GM12865 (cell line): Measurements from ENCODE around the gene PPP2R3A.
"Not testable (repeated sequence)": the region's sequence is repeated elsewhere in the genome, so short reads cannot be mapped to it uniquely, and the experiment has no call there.

ENCODE experiments used
- DNase-seq: peaks from one replicate; pipeline ENCODE4 v3.0.0; 2010; ENCODE audit warnings: low read depth
- H3K4me3 ChIP-seq: 2 replicates; pipeline ENCODE4 v1.5.1; 2011; ENCODE audit warnings: mild to moderate bottlenecking, low read depth, low read length, control low read depth
- TF ChIP-seq, protein P1 (sequence below): IDR thresholded peaks from 2 replicates; pipeline ENCODE4 v1.5.1; 2011; ENCODE audit warnings: low read length, control low read depth, low read depth, inconsistent platforms; ENCODE audit not compliant: insufficient read depth; ENCODE audit errors: missing control alignments

Gene PPP2R3A

GRCh38 chr3:136120373-136121348, 155.1 kb downstream of the PPP2R3A start:
- TF ChIP-seq, protein P1, sequence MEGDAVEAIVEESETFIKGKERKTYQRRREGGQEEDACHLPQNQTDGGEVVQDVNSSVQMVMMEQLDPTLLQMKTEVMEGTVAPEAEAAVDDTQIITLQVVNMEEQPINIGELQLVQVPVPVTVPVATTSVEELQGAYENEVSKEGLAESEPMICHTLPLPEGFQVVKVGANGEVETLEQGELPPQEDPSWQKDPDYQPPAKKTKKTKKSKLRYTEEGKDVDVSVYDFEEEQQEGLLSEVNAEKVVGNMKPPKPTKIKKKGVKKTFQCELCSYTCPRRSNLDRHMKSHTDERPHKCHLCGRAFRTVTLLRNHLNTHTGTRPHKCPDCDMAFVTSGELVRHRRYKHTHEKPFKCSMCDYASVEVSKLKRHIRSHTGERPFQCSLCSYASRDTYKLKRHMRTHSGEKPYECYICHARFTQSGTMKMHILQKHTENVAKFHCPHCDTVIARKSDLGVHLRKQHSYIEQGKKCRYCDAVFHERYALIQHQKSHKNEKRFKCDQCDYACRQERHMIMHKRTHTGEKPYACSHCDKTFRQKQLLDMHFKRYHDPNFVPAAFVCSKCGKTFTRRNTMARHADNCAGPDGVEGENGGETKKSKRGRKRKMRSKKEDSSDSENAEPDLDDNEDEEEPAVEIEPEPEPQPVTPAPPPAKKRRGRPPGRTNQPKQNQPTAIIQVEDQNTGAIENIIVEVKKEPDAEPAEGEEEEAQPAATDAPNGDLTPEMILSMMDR, result no peak
- peak; percentile 61 for DNase-seq
- no peak overlapping the region for H3K4me3 ChIP-seq

DNA sequence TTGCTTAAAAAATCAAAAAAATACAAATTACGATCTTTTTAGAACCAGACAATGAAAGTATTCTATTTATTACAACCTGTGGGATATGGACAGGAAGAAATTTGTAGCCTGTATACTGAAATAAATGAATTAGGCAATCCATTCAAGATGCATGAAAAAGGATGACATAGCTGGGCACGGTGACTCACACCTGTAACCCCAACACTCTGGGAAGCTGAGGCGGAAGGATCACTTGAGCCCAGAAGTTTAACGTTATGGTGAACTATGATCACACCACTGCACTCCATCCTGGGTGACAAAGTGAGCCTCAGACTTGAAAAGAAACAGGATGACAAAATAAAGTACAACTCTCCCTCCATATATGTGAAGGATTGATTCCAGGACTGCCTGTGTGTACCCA, 156.5 kb downstream of the PPP2R3A start:
- no peak overlapping the region for H3K4me3 ChIP-seq
- peak; percentile 32 for DNase-seq
- TF ChIP-seq, protein P1, result no peak

DNA sequence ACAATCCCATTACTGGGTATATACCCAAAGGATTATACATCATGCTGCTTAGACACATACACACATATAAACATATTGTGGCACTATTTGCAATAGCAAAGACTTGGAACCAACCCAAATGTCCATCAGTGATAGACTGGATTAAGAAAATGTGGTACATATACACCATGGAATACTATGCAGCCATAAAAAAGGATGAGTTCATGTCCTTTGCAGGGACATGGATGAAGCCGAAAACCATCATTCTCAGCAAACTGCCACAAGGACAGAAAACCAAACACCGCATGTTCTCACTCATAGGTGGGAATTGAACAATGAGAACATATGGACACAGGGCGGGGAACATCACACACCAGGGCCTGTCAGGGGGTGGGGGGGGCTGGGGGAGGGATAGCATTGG, 166.1 kb downstream of the PPP2R3A start:
- DNase-seq, H3K4me3 ChIP-seq: not testable (repeated sequence)

DNA sequence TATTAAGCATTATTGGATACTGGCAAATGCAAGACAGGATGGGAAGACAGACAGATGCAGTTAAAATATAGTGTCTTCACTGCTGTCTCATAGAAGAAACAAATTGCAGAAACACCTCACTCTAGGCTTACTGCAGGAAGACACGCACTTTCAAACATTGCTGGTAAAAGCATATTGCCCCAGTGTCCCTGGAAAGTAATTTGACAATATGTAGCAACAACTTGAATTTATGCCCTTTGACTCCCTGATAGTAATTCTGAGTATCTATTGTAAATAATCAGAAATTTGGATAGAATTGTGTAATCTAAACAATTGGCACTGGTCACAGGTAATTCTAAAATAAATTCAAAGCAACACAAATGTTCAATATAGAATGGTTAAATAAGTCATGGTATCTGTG, 168.6 kb downstream of the PPP2R3A start:
- DNase-seq, result no peak
- TF ChIP-seq, protein P1, result no peak
- no peak overlapping the region for H3K4me3 ChIP-seq

DNA sequence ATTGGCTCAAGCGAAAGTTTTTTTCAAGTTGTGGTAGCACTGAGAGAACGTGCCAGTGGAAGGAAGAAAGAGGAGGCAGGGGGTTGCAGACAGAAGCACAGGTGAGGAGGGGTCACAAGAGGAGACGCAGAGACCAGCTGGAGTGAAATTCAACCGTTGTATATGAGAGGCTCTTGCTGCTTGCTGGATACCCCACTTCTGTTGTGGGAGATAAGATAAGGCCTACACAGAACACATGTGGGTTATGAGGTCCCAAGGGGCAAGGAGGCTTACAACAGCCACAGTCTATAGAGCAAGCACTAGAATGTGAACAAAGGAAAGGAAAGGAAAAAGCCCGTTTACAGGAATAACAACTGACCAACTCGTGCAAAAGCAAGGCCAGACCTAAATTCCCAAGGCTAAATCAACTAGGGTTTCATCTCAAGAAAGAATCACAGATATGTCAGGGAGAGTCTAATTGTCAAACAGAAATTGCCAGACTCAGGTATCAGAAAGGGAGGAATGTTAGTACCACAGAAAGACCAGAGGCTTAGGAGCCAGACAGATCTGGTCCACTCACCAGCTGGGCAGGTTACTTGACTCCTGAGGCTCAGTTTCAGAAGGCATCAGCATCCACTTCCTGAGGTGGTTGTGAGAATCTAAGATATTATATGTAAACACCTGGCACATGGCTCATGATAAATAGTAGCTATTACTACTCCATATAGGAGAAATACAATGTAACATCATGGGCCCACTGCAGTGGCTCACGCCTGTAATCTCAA, 169.7 kb downstream of the PPP2R3A start:
- H3K4me3 ChIP-seq, result no peak overlapping the region
- DNase-seq, result peak; percentile 24
- TF ChIP-seq, protein P1, result no peak

GRCh38 chr3:136136454-136136853, 170.9 kb downstream of the PPP2R3A start:
- DNase-seq, result no peak
- H3K4me3 ChIP-seq, result no peak overlapping the region
- TF ChIP-seq, protein P1, result no peak

DNA sequence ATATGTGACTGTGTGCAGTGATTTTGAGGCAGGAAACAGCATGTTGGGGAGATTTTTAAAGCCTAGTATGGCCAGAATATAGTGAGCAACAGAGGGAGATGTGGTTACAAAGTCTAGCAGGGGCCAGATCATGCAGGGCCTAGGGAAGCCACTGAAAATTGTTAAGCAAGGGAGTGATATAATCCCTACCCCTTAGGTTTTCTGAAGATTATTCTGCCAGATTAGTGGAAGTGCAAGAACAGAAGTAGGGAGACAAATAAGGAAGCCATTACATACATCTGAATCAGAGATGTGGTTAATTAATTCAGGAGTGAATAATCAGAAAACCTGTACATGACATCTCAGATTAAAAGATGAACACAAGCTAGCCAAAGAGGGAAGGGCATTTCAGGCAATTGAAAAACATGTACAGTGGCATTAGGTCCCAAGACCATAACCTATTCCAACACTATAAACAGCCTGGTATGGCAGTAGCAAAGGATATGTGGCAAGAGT, 175.8 kb downstream of the PPP2R3A start:
- TF ChIP-seq, protein P1, result no peak
- no peak for DNase-seq
- no peak overlapping the region for H3K4me3 ChIP-seq
